K562 (cell line): ENCODE data around the gene WDFY2. TPM values are rescaled to one million over a fixed set of nuclear protein-coding genes. Genes with fewer than 3 reads are reported as not detected.

ENCODE experiments used
- ARID2 ChIP-seq: fragments of 450-650 bp; IDR thresholded peaks from 2 replicates; pipeline ENCODE4 v1.6.1; 2017; ENCODE audit warnings: antibody characterized with exemption, mild to moderate bottlenecking
- CREB1 ChIP-seq, 2 experiments: sonication (generic) in 1 of 2; formaldehyde crosslinking in 1 of 2; IDR thresholded peaks; 2 replicates each; pipeline versions ENCODE4 v1.6.1 to v1.8.0; 2012 to 2022; ENCODE audit warnings: inconsistent platforms in 1 of 2, mild to moderate bottlenecking in 1 of 2, missing genetic modification reagents in 1 of 2, moderate library complexity in 1 of 2
- ELF2 ChIP-seq: fragments of 250-450 bp; sonication (Bioruptor Pico); IDR thresholded peaks from 2 replicates; pipeline ENCODE4 v1.5.0; 2021; ENCODE audit warnings: mild to moderate bottlenecking
- ETV5 ChIP-seq: sonication (generic); formaldehyde crosslinking; IDR thresholded peaks from 2 replicates; pipeline ENCODE4 v1.4.0; 2020; ENCODE audit warnings: low read depth, mild to moderate bottlenecking, missing genetic modification reagents
- FOXA1 ChIP-seq: fragments of 450-650 bp; IDR thresholded peaks from 2 replicates; pipeline ENCODE4 v1.6.1; 2016; ENCODE audit warnings: mild to moderate bottlenecking, borderline replicate concordance
- FOXA3 ChIP-seq, 2 experiments: fragments of 450-650 bp in 1 of 2; sonication (generic) in 1 of 2; formaldehyde crosslinking; IDR thresholded peaks in 1 of 2; conservative IDR thresholded peaks in 1 of 2; 2 replicates each; pipeline versions ENCODE4 v1.4.0 to v1.8.0; 2020 to 2022; ENCODE audit warnings: mild to moderate bottlenecking in 2 of 2, missing genetic modification reagents in 1 of 2
- NCOR1 ChIP-seq: fragments of 450-650 bp; IDR thresholded peaks from 2 replicates; pipeline ENCODE4 v1.6.1; 2016; ENCODE audit warnings: mild to moderate bottlenecking, moderate library complexity
- RFX1 ChIP-seq: fragments of 450-650 bp; IDR thresholded peaks from 2 replicates; pipeline ENCODE4 v1.6.1; 2016; ENCODE audit warnings: mild to moderate bottlenecking, moderate library complexity
- SPI1 ChIP-seq: IDR thresholded peaks from 2 replicates; pipeline ENCODE4 v1.6.1; 2011; ENCODE audit warnings: low read depth, low read length, control low read depth, borderline replicate concordance
- SRSF7 ChIP-seq: fragments of 200-400 bp; formaldehyde crosslinking; optimal IDR thresholded peaks from 2 replicates; pipeline ENCODE3; 2017; ENCODE audit warnings: mild to moderate bottlenecking, low read depth, low read length
- ZKSCAN3 ChIP-seq: fragments of 250-450 bp; sonication (Bioruptor Pico); IDR thresholded peaks from 2 replicates; pipeline ENCODE4 v1.4.0; 2020
- ZNF197 ChIP-seq: fragments of 200-800 bp; sonication (Bioruptor generic); IDR thresholded peaks from 2 replicates; pipeline ENCODE4 v1.6.1; 2016; ENCODE audit warnings: low read depth, missing genetic modification characterization, missing compliant biosample characterization
- ZNF507 ChIP-seq: conservative IDR thresholded peaks from 2 replicates; pipeline ENCODE4 v1.6.1; 2017; ENCODE audit warnings: missing genetic modification characterization, missing compliant biosample characterization
- ZNF696 ChIP-seq: fragments of 250-450 bp; sonication (Bioruptor Pico); conservative IDR thresholded peaks from 2 replicates; pipeline ENCODE4 v1.4.0; 2020; ENCODE audit warnings: mild to moderate bottlenecking, moderate library complexity
- polyA plus RNA-seq, 8 experiments: library from polyadenylated mRNA; depleted of rRNA in 4 of 8; stranded (reverse) in 5 of 8; unstranded in 3 of 8; fragments of >200 nt; fragmentation: Nextera tagmentation in 2 of 8; fragmentation: Illumina TruSeq in 1 of 8; extraction: Ambion mirVana in 2 of 8; extraction: Trizol in 1 of 8; gene quantifications; 2 replicates each; pipeline versions ENCODE4 v1.2.1 to v1.2.3, GENCODE V29; 2011 to 2014; ENCODE audit warnings: inconsistent platforms in 1 of 8, missing spikeins in 1 of 8
- total RNA-seq, 7 experiments: library from RNA; depleted of rRNA in 6 of 7; stranded (reverse); fragments of >200 nt in 6 of 7; fragmentation: Illumina TruSeq in 2 of 7; extraction: Trizol in 2 of 7; gene quantifications; 2 replicates each; pipeline versions ENCODE4 v1.2.1 to v1.2.3, GENCODE V29; 2011 to 2021; ENCODE audit warnings: low replicate concordance in 1 of 7
- TF ChIP-seq, protein P1 (sequence below), 2 experiments: fragments of 450-650 bp in 1 of 2; sonication (generic) in 1 of 2; formaldehyde crosslinking in 1 of 2; IDR thresholded peaks; 2 replicates each; pipeline versions ENCODE4 v1.7.1 to v1.9.0; 2016 to 2022; ENCODE audit warnings: inconsistent platforms in 1 of 2, mild to moderate bottlenecking in 1 of 2, missing genetic modification reagents in 1 of 2
- TF ChIP-seq, protein P2 (sequence below): sonication (generic); formaldehyde crosslinking; IDR thresholded peaks from 2 replicates; pipeline ENCODE4 v1.8.0; 2022; ENCODE audit warnings: mild to moderate bottlenecking, missing genetic modification reagents
- TF ChIP-seq, protein P3 (sequence below): fragments of 250-450 bp; sonication (Bioruptor Pico); IDR thresholded peaks from 2 replicates; pipeline ENCODE4 v1.4.0; 2020; ENCODE audit warnings: mild to moderate bottlenecking, moderate library complexity

Gene WDFY2
- total and polyA plus RNA-seq, 9 of the 15 experiments (the other 6 are each of a cell fraction or from before 2014, with no cell fraction given) = 0.66 to 6.4 (median 4.4) TPM

DNA sequence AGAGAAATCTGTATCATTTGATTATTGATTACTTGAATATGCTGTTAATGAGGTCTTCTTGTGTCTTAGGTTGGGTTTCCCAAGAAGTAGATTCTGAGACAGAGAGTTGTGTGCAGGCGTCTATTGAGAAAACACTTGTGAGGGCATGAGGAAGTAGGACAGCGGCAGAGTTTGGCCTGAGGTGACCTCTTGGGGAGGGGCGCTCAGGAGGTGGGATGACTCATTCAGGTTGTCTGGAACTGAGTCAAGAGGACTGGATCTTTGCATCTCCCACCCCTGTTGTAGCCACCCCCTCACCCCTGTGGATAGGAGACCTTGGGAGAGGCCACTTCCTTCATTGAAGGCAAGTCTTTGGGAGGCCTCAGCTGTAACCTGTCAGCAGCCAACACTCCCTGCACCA, 35.2 kb upstream of the WDFY2 start (continued):
- TF ChIP-seq ZKSCAN3 (CRISPR knock-in tag) (no peak), FOXA1 (no peak), ELF2 (CRISPR knock-in tag) (no peak), ZNF696 (no peak), FOXA3 (CRISPR knock-in tag; conservative IDR thresholded peaks at IDR 0.05 in 1 of 2, IDR thresholded peaks at IDR 0.05 in 1 of 2) (no peak), NCOR1 (peak; percentile 49), SRSF7 (no peak), ETV5 (CRISPR knock-in tag) (no peak), SPI1 (peak; percentile 51; the same call in 1 of the 2 replicates), RFX1 (no peak), ZNF197 (no peak), ARID2 (no peak), CREB1 (IDR thresholded peaks at IDR 0.05) (no peak), CREB1 (CRISPR knock-in tag; IDR thresholded peaks at IDR 0.05) (no peak), ZNF507 (tag) (no peak)
- TF ChIP-seq, protein P1, sequence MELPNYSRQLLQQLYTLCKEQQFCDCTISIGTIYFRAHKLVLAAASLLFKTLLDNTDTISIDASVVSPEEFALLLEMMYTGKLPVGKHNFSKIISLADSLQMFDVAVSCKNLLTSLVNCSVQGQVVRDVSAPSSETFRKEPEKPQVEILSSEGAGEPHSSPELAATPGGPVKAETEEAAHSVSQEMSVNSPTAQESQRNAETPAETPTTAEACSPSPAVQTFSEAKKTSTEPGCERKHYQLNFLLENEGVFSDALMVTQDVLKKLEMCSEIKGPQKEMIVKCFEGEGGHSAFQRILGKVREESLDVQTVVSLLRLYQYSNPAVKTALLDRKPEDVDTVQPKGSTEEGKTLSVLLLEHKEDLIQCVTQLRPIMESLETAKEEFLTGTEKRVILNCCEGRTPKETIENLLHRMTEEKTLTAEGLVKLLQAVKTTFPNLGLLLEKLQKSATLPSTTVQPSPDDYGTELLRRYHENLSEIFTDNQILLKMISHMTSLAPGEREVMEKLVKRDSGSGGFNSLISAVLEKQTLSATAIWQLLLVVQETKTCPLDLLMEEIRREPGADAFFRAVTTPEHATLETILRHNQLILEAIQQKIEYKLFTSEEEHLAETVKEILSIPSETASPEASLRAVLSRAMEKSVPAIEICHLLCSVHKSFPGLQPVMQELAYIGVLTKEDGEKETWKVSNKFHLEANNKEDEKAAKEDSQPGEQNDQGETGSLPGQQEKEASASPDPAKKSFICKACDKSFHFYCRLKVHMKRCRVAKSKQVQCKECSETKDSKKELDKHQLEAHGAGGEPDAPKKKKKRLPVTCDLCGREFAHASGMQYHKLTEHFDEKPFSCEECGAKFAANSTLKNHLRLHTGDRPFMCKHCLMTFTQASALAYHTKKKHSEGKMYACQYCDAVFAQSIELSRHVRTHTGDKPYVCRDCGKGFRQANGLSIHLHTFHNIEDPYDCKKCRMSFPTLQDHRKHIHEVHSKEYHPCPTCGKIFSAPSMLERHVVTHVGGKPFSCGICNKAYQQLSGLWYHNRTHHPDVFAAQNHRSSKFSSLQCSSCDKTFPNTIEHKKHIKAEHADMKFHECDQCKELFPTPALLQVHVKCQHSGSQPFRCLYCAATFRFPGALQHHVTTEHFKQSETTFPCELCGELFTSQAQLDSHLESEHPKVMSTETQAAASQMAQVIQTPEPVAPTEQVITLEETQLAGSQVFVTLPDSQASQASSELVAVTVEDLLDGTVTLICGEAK (IDR thresholded peaks at IDR 0.05) = no peak
- TF ChIP-seq, protein P1 (CRISPR knock-in tag; IDR thresholded peaks at IDR 0.05) = no peak
- TF ChIP-seq, protein P2, sequence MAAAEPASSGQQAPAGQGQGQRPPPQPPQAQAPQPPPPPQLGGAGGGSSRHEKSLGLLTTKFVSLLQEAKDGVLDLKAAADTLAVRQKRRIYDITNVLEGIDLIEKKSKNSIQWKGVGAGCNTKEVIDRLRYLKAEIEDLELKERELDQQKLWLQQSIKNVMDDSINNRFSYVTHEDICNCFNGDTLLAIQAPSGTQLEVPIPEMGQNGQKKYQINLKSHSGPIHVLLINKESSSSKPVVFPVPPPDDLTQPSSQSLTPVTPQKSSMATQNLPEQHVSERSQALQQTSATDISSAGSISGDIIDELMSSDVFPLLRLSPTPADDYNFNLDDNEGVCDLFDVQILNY (CRISPR knock-in tag) = no peak
- TF ChIP-seq, protein P3, sequence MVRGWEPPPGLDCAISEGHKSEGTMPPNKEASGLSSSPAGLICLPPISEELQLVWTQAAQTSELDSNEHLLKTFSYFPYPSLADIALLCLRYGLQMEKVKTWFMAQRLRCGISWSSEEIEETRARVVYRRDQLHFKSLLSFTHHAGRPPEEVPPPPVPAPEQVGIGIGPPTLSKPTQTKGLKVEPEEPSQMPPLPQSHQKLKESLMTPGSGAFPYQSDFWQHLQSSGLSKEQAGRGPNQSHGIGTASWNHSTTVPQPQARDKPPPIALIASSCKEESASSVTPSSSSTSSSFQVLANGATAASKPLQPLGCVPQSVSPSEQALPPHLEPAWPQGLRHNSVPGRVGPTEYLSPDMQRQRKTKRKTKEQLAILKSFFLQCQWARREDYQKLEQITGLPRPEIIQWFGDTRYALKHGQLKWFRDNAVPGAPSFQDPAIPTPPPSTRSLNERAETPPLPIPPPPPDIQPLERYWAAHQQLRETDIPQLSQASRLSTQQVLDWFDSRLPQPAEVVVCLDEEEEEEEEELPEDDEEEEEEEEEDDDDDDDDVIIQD (CRISPR knock-in tag) = no peak
